Suppressor macrophage treated with lipopolysaccharide for 4 hours (primary cell): Measurements from ENCODE around the gene PEAK1.

ENCODE experiments used
- DNase-seq: peaks from one replicate; pipeline ENCODE4 v3.0.0-alpha.2; 2020

Gene PEAK1

GRCh38 chr15:77292969-77293558 is 126.8 kb downstream of the PEAK1 start:
- no peak for DNase-seq

- no peak for DNase-seq
Measured at GRCh38 chr15:77291107-77291506, 128.8 kb downstream of the PEAK1 start.

GRCh38 chr15:77287385-77287784 is 132.5 kb downstream of the PEAK1 start:
- peak; percentile 18 for DNase-seq

- peak; percentile 35 for DNase-seq
Measured at GRCh38 chr15:77285057-77285997, 134.6 kb downstream of the PEAK1 start.

- DNase-seq: no peak
Measured at GRCh38 chr15:77282333-77282732, 137.6 kb downstream of the PEAK1 start.

- DNase-seq: no peak
Measured at GRCh38 chr15:77276943-77277342, 143.0 kb downstream of the PEAK1 start.

- DNase-seq: no peak
Measured at GRCh38 chr15:77276096-77276495, 143.8 kb downstream of the PEAK1 start.

- peak; percentile 14 for DNase-seq
Measured at GRCh38 chr15:77273136-77273535, 146.8 kb downstream of the PEAK1 start.

GRCh38 chr15:77266708-77267386 is 153.1 kb downstream of the PEAK1 start:
- no peak for DNase-seq

- no peak for DNase-seq
Measured at GRCh38 chr15:77255385-77255784, 164.5 kb downstream of the PEAK1 start.

- DNase-seq: peak; percentile 11
Measured at GRCh38 chr15:77251662-77252061, 168.2 kb downstream of the PEAK1 start.

- no peak for DNase-seq
Measured at GRCh38 chr15:77247116-77247515, 172.8 kb downstream of the PEAK1 start.

- DNase-seq: peak; percentile 7
Measured at GRCh38 chr15:77243716-77244401, 176.0 kb downstream of the PEAK1 start.

GRCh38 chr15:77243135-77243534 is 176.8 kb downstream of the PEAK1 start:
- DNase-seq: no peak

GRCh38 chr15:77239882-77240608 is 179.9 kb downstream of the PEAK1 start:
- DNase-seq: no peak

GRCh38 chr15:77235566-77235965 is 184.3 kb downstream of the PEAK1 start:
- DNase-seq: no peak

- DNase-seq: peak; percentile 30
Measured at GRCh38 chr15:77228828-77229227, 191.1 kb downstream of the PEAK1 start.

- peak; percentile 6 for DNase-seq
Measured at GRCh38 chr15:77226652-77227051, 193.3 kb downstream of the PEAK1 start.

GRCh38 chr15:77225646-77226045 is 194.3 kb downstream of the PEAK1 start:
- no peak for DNase-seq

- DNase-seq: no peak
Measured at GRCh38 chr15:77225088-77225487, 194.8 kb downstream of the PEAK1 start.

GRCh38 chr15:77224352-77224751 is 195.6 kb downstream of the PEAK1 start:
- no peak for DNase-seq

GRCh38 chr15:77221708-77222107 is 198.2 kb downstream of the PEAK1 start:
- DNase-seq: no peak
